ENCODE results near the gene STARD6. TPM values are rescaled to one million over a fixed set of nuclear protein-coding genes. Genes with fewer than 3 reads are reported as not detected.

The STARD6 gene
- total and polyA plus RNA-seq, 4 experiments from 2014 or later: 0.46 TPM; not detected in 3

GRCh38 chr18:54351186-54351585 lies 6.5 kb downstream of the STARD6 start:
- H3K9me3 ChIP-seq (ENCODE audit: control insufficient read depth in 1 of 2, low read length in 2 of 2): no peaks in the 10 kb centered on the region
- peaks cover 0 to 4% (median 0%) of the 10 kb centered on the region in 8 donors for H3K9me3 Mint-ChIP-seq

GRCh38 chr18:54338230-54338629 lies 19.4 kb downstream of the STARD6 start:
- no peak overlapping the region for H3K4me3 ChIP-seq (ENCODE audit: low read length in 2 of 2)
- H3K27ac Mint-ChIP-seq: no peak overlapping the region
- H3K27ac ChIP-seq (ENCODE audit: low read depth, low read length): no peak overlapping the region
- no peaks in the 10 kb centered on the region for H3K4me1 Mint-ChIP-seq
- DNase-seq: no peak
- H3K9me3 Mint-ChIP-seq: peaks cover 0 to 6% (median under 1%) of the 10 kb centered on the region in 8 donors
- no peak overlapping the region for H3K4me3 Mint-ChIP-seq
- H3K9me3 ChIP-seq (ENCODE audit: control insufficient read depth in 1 of 2, low read length in 2 of 2): no peaks in the 10 kb centered on the region
- intact Hi-C loops (cut with micrococcal nuclease): no loop called here
- CTCF ChIA-PET (ENCODE audit: partially characterized antibody): no interaction called here
- no peaks in the 10 kb centered on the region for H3K27me3 ChIP-seq (ENCODE audit: insufficient read depth, low read length)
- no peaks in the 10 kb centered on the region for H3K36me3 Mint-ChIP-seq
- H3K4me1 ChIP-seq (ENCODE audit: insufficient read depth, low read length): no peaks in the 10 kb centered on the region
- no peaks in the 10 kb centered on the region for H3K36me3 ChIP-seq (ENCODE audit: insufficient read depth, low read length)
- POLR2A ChIA-PET (ENCODE audit: partially characterized antibody): interaction anchor here (0.8 kb wide), 1 partner anchor 68 kb away, joined by 4 read pairs; the partner anchor contains the start of gene POLI
- peaks cover 2 to 5% of the 10 kb centered on the region in 2 donors for H3K27me3 Mint-ChIP-seq

More at GRCh38 chr18:54351186-54351585, 6.5 kb downstream of the STARD6 start:
- H3K4me3 ChIP-seq (ENCODE audit: low read length in 2 of 2): no peak overlapping the region
- peaks cover 4 to 8% of the 10 kb centered on the region in 2 donors for H3K27me3 Mint-ChIP-seq
- ChIA-PET POLR2A (ENCODE audit: partially characterized antibody) (no interaction called here), CTCF (ENCODE audit: partially characterized antibody) (no interaction called here)
- no peak overlapping the region for H3K4me3 Mint-ChIP-seq
- no peak for DNase-seq
- no peaks in the 10 kb centered on the region for H3K27me3 ChIP-seq (ENCODE audit: insufficient read depth, low read length)
- H3K4me1 Mint-ChIP-seq: no peaks in the 10 kb centered on the region
- H3K27ac Mint-ChIP-seq: no peak overlapping the region
- H3K36me3 Mint-ChIP-seq: no peaks in the 10 kb centered on the region
- no peak overlapping the region for H3K27ac ChIP-seq (ENCODE audit: low read depth, low read length)
- intact Hi-C loops (cut with micrococcal nuclease): loop anchor here (10.0 kb wide), 2 partner anchors 324 to 474 kb away; partner anchors contain the start of gene RAB27B
- H3K4me1 ChIP-seq (ENCODE audit: insufficient read depth, low read length): no peaks in the 10 kb centered on the region
- no peaks in the 10 kb centered on the region for H3K36me3 ChIP-seq (ENCODE audit: insufficient read depth, low read length)

- no peak overlapping the region for H3K4me3 ChIP-seq (ENCODE audit: low read length in 2 of 2)
- no peaks in the 10 kb centered on the region for H3K9me3 ChIP-seq (ENCODE audit: control insufficient read depth in 1 of 2, low read length in 2 of 2)
- intact Hi-C loops (cut with micrococcal nuclease): no loop called here
- H3K9me3 Mint-ChIP-seq: peaks cover 0 to 2% (median 0%) of the 10 kb centered on the region in 8 donors
- H3K27ac Mint-ChIP-seq: no peak overlapping the region
- no peak overlapping the region for H3K4me3 Mint-ChIP-seq
- H3K27ac ChIP-seq (ENCODE audit: low read depth, low read length): no peak overlapping the region
- ChIA-PET POLR2A (ENCODE audit: partially characterized antibody) (no interaction called here), CTCF (ENCODE audit: partially characterized antibody) (no interaction called here)
- DNase-seq: no peak
- no peaks in the 10 kb centered on the region for H3K36me3 ChIP-seq (ENCODE audit: insufficient read depth, low read length)
- no peaks in the 10 kb centered on the region for H3K4me1 Mint-ChIP-seq
- no peaks in the 10 kb centered on the region for H3K36me3 Mint-ChIP-seq
- no peaks in the 10 kb centered on the region for H3K27me3 ChIP-seq (ENCODE audit: insufficient read depth, low read length)
- H3K4me1 ChIP-seq (ENCODE audit: insufficient read depth, low read length): no peaks in the 10 kb centered on the region
- peaks cover 5 to 7% of the 10 kb centered on the region in 2 donors for H3K27me3 Mint-ChIP-seq
Observed at GRCh38 chr18:54335638-54336173, 22.0 kb downstream of the STARD6 start.

GRCh38 chr18:54330768-54331548 lies 26.7 kb downstream of the STARD6 start:
- peaks cover 2 to 8% of the 10 kb centered on the region in 2 donors for H3K27me3 Mint-ChIP-seq
- Histone ChIP-seq H3K27ac (ENCODE audit: low read depth, low read length) (no peak overlapping the region), H3K27me3 (ENCODE audit: insufficient read depth, low read length) (no peaks in the 10 kb centered on the region), H3K4me1 (ENCODE audit: insufficient read depth, low read length) (no peaks in the 10 kb centered on the region), H3K36me3 (ENCODE audit: insufficient read depth, low read length) (no peaks in the 10 kb centered on the region), H3K9me3 (ENCODE audit: control insufficient read depth in 1 of 2, low read length in 2 of 2) (no peaks in the 10 kb centered on the region), H3K4me3 (ENCODE audit: low read length in 2 of 2) (no peak overlapping the region)
- intact Hi-C loops (cut with micrococcal nuclease): loop anchor here (1.0 kb wide), 1 partner anchor 108 kb away; no protein-coding TSS in a partner anchor
- H3K9me3 Mint-ChIP-seq: no peaks in the 10 kb centered on the region
- no peak overlapping the region for H3K27ac Mint-ChIP-seq
- CTCF ChIA-PET (ENCODE audit: partially characterized antibody): interaction anchor here (1.1 kb wide), 2 partner anchors 27 to 108 kb away, joined by 3 to 4 read pairs; partner anchors contain the start of genes C18orf54 and STARD6
- POLR2A ChIA-PET (ENCODE audit: partially characterized antibody): no interaction called here
- no peak overlapping the region for H3K4me3 Mint-ChIP-seq
- no peaks in the 10 kb centered on the region for H3K4me1 Mint-ChIP-seq
- no peaks in the 10 kb centered on the region for H3K36me3 Mint-ChIP-seq
- no peak for DNase-seq

- Mint-ChIP-seq H3K36me3 (no peaks in the 10 kb centered on the region), H3K4me1 (no peaks in the 10 kb centered on the region), H3K4me3 (no peak overlapping the region), H3K27ac (no peak overlapping the region), H3K9me3 (no peaks in the 10 kb centered on the region), H3K27me3 (peaks cover under 1 to 6% of the 10 kb centered on the region in 2 donors)
- no peak for DNase-seq
- ChIA-PET POLR2A (ENCODE audit: partially characterized antibody) (no interaction called here), CTCF (ENCODE audit: partially characterized antibody) (interaction anchor here (1.1 kb wide), 1 partner anchor 107 kb away, joined by 4 read pairs; no protein-coding TSS in a partner anchor)
- Histone ChIP-seq H3K9me3 (ENCODE audit: control insufficient read depth in 1 of 2, low read length in 2 of 2) (no peaks in the 10 kb centered on the region), H3K36me3 (ENCODE audit: insufficient read depth, low read length) (no peaks in the 10 kb centered on the region), H3K4me3 (ENCODE audit: low read length in 2 of 2) (no peak overlapping the region), H3K4me1 (ENCODE audit: insufficient read depth, low read length) (no peaks in the 10 kb centered on the region), H3K27me3 (ENCODE audit: insufficient read depth, low read length) (no peaks in the 10 kb centered on the region), H3K27ac (ENCODE audit: low read depth, low read length) (no peak overlapping the region)
- intact Hi-C loops (cut with micrococcal nuclease): no loop called here
Observed at GRCh38 chr18:54329787-54330186, 27.9 kb downstream of the STARD6 start.

- peaks cover 0 to 6% of the 10 kb centered on the region in 2 donors for H3K27me3 Mint-ChIP-seq
- H3K9me3 Mint-ChIP-seq: no peaks in the 10 kb centered on the region
- intact Hi-C loops (cut with micrococcal nuclease): no loop called here
- H3K4me1 ChIP-seq (ENCODE audit: insufficient read depth, low read length): no peaks in the 10 kb centered on the region
- no peaks in the 10 kb centered on the region for H3K4me1 Mint-ChIP-seq
- H3K36me3 ChIP-seq (ENCODE audit: insufficient read depth, low read length): no peaks in the 10 kb centered on the region
- H3K27ac Mint-ChIP-seq: no peak overlapping the region
- H3K4me3 Mint-ChIP-seq: no peak overlapping the region
- H3K27ac ChIP-seq (ENCODE audit: low read depth, low read length): no peak overlapping the region
- no peaks in the 10 kb centered on the region for H3K27me3 ChIP-seq (ENCODE audit: insufficient read depth, low read length)
- no peaks in the 10 kb centered on the region for H3K9me3 ChIP-seq (ENCODE audit: control insufficient read depth in 1 of 2, low read length in 2 of 2)
- ChIA-PET CTCF (ENCODE audit: partially characterized antibody) (no interaction called here), POLR2A (ENCODE audit: partially characterized antibody) (no interaction called here)
- DNase-seq: no peak
- no peaks in the 10 kb centered on the region for H3K36me3 Mint-ChIP-seq
- H3K4me3 ChIP-seq (ENCODE audit: low read length in 2 of 2): no peak overlapping the region
Observed at GRCh38 chr18:54327818-54328217, 29.8 kb downstream of the STARD6 start.

GRCh38 chr18:54323970-54324369 lies 33.7 kb downstream of the STARD6 start:
- intact Hi-C loops (cut with micrococcal nuclease): no loop called here
- no peak overlapping the region for H3K27ac Mint-ChIP-seq
- Histone ChIP-seq H3K9me3 (ENCODE audit: control insufficient read depth in 1 of 2, low read length in 2 of 2) (no peaks in the 10 kb centered on the region), H3K27ac (ENCODE audit: low read depth, low read length) (no peak overlapping the region), H3K36me3 (ENCODE audit: insufficient read depth, low read length) (no peaks in the 10 kb centered on the region), H3K27me3 (ENCODE audit: insufficient read depth, low read length) (no peaks in the 10 kb centered on the region), H3K4me1 (ENCODE audit: insufficient read depth, low read length) (no peaks in the 10 kb centered on the region), H3K4me3 (ENCODE audit: low read length in 2 of 2) (no peak overlapping the region)
- ChIA-PET CTCF (ENCODE audit: partially characterized antibody) (no interaction called here), POLR2A (ENCODE audit: partially characterized antibody) (no interaction called here)
- DNase-seq: no peak
- H3K36me3 Mint-ChIP-seq: no peaks in the 10 kb centered on the region
- H3K27me3 Mint-ChIP-seq: peaks cover 0 to 7% of the 10 kb centered on the region in 2 donors
- H3K9me3 Mint-ChIP-seq: no peaks in the 10 kb centered on the region
- H3K4me1 Mint-ChIP-seq: no peaks in the 10 kb centered on the region
- H3K4me3 Mint-ChIP-seq: no peak overlapping the region

Measured in CD4-positive, alpha-beta memory T cell (primary cell).